UCSD-AML1 (cell line): ENCODE results near the gene TMTC3.
A peak's percentile ranks its signal among the peaks of the same experiment; 100 is the strongest.

ENCODE experiments used
- DNase-seq: peaks from one replicate; lab custom pipeline; 2025; ENCODE audit not compliant: unreplicated experiment; lab: John Stamatoyannopoulos, UW

The TMTC3 gene

GRCh38 chr12:88223519-88223918 lies 81.4 kb downstream of the TMTC3 start:
- DNase-seq: no peak

- DNase-seq: no peak
These were observed 83.7 kb downstream of the TMTC3 start for GRCh38 chr12:88225776-88226175.

GRCh38 chr12:88227263-88227662 lies 85.2 kb downstream of the TMTC3 start:
- peak; percentile 6 for DNase-seq

GRCh38 chr12:88227871-88228270 lies 85.8 kb downstream of the TMTC3 start:
- no peak for DNase-seq

- no peak for DNase-seq
These were observed 86.6 kb downstream of the TMTC3 start for GRCh38 chr12:88228720-88229119.

GRCh38 chr12:88230271-88230670 lies 88.2 kb downstream of the TMTC3 start:
- no peak for DNase-seq

GRCh38 chr12:88235183-88235833 lies 93.2 kb downstream of the TMTC3 start:
- DNase-seq: no peak

GRCh38 chr12:88237954-88238353 lies 95.8 kb downstream of the TMTC3 start:
- no peak for DNase-seq

GRCh38 chr12:88238406-88238805 lies 96.3 kb downstream of the TMTC3 start:
- DNase-seq: no peak

- DNase-seq: no peak
These were observed 99.9 kb downstream of the TMTC3 start for GRCh38 chr12:88241862-88242570.

GRCh38 chr12:88242571-88242925 lies 100.4 kb downstream of the TMTC3 start:
- no peak for DNase-seq

GRCh38 chr12:88242939-88243338 lies 100.8 kb downstream of the TMTC3 start:
- no peak for DNase-seq

- no peak for DNase-seq
These were observed 101.9 kb downstream of the TMTC3 start for GRCh38 chr12:88243982-88244381.

- no peak for DNase-seq
These were observed 103.8 kb downstream of the TMTC3 start for GRCh38 chr12:88245905-88246304.

- DNase-seq: no peak
These were observed 105.1 kb downstream of the TMTC3 start for GRCh38 chr12:88247241-88247643.

GRCh38 chr12:88248606-88249005 lies 106.5 kb downstream of the TMTC3 start:
- no peak for DNase-seq
